ENCODE results near the gene CRPPA.
"Not testable (repeated sequence)": the region's sequence is repeated elsewhere in the genome, so short reads cannot be mapped to it uniquely, and the experiment has no call there.

The CRPPA gene

GRCh38 chr7:16421333-16422102 lies at the start of gene CRPPA:
Gene CRPPA (minus strand): TSS chr7:16421538. CDS start chr7:16421322, 216 bp downstream.
- DNase-seq (ENCODE audit: low spot score) = peak; percentile 36

GRCh38 chr7:16465469-16466361 lies 44.4 kb upstream of the CRPPA start, which contains the start of gene SOSTDC1:
Gene SOSTDC1 (minus strand): TSS chr7:16465738. CDS start chr7:16465668, 70 bp downstream.
- peak; percentile 13 for DNase-seq (ENCODE audit: low spot score)

DNA sequence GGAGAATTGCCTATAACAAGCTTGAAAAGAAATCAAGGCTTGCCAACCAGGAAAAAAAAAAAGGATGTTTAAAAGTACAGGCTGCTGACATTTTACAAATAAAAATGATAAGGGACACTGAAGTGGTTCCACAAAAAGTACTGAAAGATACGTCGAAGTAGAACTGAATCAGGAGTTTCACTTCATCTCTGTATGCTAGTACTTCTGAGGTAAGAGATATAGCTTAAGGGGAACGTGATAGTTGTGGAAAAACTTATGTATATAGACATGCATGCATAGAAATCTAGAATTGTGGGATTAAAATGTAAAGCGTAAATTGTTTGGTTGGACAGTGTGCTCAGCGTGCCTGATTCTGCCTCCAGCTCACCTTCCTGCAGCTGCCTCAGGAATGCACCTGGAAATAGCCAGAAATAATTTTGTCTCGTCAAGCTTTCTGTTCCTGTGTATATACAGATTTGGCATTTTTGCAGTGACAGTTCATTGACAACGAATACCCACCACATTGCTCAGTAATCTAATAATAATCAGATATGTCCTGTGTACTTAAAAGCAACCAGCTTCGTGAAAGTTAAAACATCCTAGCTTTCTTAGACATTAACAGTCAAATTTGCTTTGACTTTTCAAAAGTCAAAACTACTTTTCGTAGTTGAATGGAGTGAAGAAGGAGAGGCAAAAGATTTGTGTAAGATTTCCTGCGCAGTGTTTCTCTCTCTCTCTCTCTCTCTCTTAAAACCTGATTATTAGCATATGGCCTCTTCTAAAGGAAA lies 42.8 kb upstream of the CRPPA start:
- no peak for DNase-seq (ENCODE audit: low spot score)

GRCh38 chr7:16463520-16463919 lies 42.2 kb upstream of the CRPPA start:
- no peak for DNase-seq (ENCODE audit: low spot score)

DNA sequence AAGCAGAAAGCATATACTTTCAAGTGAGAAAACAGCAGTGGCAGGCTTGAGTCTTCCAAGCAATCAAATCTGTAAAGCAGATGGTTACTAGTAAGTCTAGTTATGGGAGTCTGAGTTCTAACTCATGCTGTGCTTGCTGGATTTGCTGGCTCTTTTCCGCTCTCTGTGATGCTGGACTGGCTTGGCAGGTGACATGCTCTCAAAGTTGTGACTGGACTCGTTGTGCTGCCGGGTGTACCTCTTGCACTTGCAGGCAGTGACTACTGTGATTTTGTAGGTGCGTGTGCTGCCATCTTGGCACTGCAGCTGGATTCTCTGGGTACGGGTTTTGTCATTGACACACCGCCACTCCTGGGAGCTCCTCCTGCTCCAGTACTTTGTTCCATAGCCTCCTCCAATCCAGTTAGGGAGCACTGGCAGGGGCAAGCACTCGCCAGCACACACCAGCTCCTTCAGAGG lies 41.1 kb upstream of the CRPPA start:
- DNase-seq (ENCODE audit: low spot score) = no peak

DNA sequence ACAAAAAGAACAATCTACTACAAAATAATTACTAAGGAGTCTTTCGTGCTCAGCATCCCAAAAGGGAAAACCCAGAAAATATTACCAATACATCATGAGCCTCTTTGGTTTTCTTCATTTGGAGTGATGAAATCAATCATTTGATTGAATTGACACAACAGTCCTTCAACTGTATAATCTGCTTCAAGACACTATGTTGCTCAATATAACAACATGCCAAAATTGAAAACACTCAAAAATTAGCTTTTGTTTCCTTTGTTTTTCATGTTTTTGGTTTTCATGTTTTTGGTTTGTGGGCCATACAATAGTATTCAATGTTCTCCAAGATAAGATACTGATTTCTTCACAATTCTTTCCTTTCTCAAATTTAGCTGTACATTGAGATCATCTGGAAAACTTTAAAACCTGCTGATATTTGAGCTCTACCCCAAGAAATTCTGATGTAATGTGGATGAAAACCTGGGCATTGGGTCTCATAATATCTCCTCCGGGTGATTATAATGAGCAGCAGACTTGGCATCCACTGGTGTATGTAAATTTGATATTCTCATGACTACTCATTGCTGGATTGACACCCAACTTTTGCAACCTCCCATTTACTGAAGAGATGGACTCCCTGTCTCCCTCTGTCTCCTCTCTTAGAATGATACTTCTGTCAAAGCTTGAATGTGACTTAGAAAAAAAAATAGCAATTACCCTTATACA lies 39.6 kb upstream of the CRPPA start:
- DNase-seq (ENCODE audit: low spot score) = no peak

DNA sequence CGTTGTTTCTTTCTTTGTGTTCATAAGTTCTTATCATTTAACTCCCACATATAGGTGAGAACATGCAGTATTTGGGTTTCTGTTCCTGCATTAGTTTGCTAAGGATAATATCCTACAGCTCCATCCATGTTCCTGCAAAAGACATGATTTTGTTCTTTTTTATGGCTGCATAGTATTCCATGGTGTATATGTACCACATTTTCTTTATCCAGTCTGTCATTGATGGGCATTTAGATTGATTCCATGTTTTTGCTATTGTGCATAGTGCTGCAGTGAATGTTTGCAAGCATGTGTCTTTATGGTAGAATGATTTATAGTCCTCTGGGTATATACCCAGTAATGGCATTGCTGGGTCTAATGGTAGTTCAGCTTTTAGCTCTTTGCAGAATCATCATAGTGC lies 35.0 kb upstream of the CRPPA start:
- not testable (repeated sequence) for DNase-seq (ENCODE audit: low spot score)

DNA sequence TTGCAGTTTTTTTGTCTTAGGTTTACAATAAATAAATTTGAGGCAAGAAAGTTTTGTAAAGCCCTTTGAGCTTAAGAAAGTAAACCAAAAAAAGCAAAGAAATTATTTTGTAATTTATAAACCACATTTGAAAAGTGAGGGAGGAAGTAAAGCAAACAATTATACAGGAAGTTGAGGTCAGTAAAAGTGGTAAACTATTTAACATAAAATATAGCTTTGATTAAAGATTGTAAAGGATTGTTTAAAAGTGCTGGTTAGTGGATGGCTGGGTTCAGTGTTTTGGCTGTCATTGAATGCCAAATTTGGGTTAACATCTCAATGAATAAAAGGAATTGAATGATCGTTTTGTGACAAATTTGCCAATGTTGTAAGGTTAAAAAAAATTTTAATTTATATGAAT lies 34.3 kb upstream of the CRPPA start:
- DNase-seq (ENCODE audit: low spot score) = no peak

DNA sequence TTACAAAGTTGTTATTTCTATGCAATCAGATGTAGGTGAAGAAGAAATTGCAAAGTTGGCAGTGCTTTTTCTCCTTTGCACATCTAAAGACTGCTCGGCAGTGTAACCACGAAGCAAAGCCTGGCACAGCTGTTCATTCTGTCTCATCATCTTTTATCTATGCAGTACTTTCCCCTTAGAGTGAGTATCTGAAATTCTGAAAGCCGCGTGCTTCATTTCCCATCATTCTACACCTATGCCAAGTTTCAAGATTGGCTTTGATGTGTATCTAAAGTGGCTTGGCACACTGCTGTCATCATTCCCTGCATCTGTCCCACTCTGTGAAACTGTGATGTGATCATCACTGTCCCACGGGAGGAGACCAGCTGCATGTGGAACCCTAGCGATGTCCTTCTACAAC lies 29.0 kb upstream of the CRPPA start:
- DNase-seq (ENCODE audit: low spot score) = no peak

- DNase-seq (ENCODE audit: low spot score) = no peak
Measured at GRCh38 chr7:16447876-16448275, 26.5 kb upstream of the CRPPA start.

GRCh38 chr7:16446508-16446907 lies 25.2 kb upstream of the CRPPA start:
- peak; percentile 37 for DNase-seq (ENCODE audit: low spot score)

DNA sequence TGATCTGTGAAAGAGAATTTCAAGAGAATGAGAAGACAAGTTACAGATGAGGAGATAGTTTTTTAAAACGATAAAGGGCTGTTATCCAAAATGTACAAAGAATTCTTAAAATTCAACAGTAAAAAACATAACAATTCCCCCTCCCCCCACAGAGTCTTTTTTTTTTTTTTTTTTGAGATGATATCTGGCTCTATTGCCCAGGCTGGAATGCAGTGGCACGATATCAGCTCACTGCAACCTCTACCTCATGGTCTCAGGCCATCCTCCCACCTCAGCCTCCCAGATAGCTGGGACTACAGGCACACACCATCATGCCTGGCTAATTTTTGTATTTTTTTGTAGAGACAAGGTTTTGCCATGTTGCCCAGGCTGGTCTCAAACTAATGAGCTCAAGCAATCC lies 22.5 kb upstream of the CRPPA start:
- DNase-seq (ENCODE audit: low spot score) = not testable (repeated sequence)

GRCh38 chr7:16438988-16439387 lies 17.6 kb upstream of the CRPPA start:
- no peak for DNase-seq (ENCODE audit: low spot score)

DNA sequence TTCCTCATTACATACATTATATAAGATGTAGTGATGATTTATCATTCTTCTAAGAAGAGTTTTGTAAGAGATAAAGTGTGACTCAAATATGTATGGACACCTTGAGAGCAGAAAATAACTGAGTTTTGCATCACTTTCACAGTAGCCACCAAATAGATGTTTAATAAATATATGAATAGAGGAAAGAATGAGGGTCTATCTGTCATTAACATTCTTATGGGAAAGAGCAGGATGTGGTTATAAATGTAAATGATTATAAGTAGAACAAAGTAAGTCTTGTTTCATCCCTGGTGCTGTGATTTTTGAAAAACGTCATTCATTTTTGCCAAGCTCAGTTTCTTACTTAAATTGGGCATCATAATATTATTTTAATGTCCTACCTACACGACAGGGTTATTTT lies 15.0 kb upstream of the CRPPA start:
- no peak for DNase-seq (ENCODE audit: low spot score)

DNA sequence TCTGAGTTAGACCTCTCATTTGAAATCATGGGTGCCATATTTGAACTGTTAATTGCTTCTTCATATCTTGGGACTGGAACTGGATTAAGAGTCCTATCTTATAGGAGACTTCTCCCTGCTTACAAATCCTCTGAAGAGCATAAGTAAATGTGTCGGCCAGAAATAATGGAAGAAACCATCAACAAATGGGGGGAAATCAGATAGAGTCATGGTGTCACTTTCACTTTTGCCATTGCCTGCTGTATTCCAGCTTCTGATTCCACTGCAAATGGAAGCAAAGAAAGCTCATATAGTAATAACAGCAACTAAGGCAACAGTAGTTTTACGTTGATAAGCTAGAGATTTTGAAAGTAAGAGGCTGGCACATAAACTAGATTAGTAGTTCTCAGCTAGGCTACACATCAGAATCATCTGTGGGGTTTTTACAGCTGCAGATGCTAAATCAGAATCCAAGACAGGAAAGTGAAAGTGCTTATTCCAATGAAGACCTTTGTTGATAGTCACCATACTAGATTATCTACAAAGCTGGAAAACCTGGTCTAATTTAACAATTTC lies 12.3 kb upstream of the CRPPA start:
- no peak for DNase-seq (ENCODE audit: low spot score)

GRCh38 chr7:16432425-16432731 lies 11.0 kb upstream of the CRPPA start:
- no peak for DNase-seq (ENCODE audit: low spot score)

DNA sequence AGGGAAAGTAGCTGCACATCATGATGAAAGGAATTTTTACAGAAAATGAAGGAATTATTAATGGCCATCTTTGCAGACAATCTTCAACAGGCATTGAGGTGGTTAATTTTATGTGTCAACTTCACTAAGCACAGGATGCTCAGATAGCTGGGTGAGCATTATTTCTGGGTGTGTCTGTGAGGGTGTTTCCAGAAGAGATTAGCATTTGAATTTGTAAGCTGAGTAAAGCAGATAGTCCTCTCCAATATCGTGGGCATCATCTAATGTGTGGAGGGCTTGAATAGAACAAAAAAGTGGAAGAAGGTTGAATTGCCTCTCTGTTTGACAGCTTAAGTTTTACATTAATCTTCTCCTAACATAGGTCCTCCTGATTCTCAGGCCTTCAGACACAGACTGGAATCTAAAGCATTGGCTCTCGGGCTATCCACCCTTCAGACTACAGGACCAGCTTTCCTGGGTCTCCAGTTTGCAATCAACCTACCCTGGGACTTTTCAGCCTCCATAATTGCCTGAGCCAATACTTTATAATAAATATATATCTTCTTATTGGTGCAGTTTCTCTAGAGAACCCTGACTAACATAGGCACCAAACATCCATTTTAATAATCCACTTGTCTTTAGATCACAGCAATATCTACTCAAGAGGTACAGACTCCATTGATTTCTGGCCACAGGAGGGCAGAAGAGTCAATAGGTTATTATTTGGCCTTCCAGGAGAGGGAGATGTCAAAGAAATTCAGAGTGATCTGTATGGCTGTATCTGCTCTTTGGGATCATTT lies 10.5 kb upstream of the CRPPA start:
- DNase-seq (ENCODE audit: low spot score) = peak; percentile 91

- DNase-seq (ENCODE audit: low spot score) = no peak
Measured at GRCh38 chr7:16430133-16430532, 8.8 kb upstream of the CRPPA start.

DNA sequence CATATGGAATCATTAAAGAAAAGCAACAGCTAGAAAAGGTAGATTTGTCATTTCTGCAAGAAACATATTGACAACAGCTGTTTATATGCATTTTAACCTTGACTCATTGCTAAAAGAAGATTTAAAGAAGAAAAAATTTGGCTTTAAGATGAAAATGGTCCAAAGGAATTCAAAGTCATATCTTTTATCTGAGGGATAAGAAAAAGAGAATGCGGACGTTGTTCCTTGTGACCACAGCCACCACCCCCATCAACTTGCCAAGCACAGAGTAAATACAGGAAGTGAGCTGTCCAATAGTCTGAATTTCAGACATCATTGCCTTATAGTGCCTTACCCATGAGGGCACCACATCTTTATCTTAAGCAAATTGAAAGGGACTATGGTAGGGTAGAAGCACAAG lies 7.3 kb upstream of the CRPPA start:
- DNase-seq (ENCODE audit: low spot score) = no peak

DNA sequence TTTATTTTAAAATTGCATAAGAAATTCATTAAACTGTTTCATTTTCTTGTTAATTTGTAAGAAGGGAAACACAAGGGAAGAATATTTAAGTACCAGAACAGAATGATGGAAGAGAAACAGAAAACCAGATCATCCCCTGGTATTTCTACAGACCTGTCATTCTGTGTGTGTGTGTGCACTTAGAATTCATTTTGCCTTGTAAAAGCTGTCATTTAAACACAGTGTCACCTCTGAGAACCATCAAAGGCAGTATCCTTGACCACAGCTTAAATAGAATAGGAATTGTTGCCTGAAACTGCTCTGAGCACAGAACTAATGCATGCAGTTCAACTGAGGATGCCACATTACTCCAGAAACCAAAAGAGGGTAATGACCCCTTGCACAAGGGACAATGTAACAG lies 6.8 kb upstream of the CRPPA start:
- DNase-seq (ENCODE audit: low spot score) = no peak

GRCh38 chr7:16423761-16424160 lies 2.4 kb upstream of the CRPPA start:
- DNase-seq (ENCODE audit: low spot score) = no peak
